ENCODE measurements around the gene GRIK3.

DNA sequence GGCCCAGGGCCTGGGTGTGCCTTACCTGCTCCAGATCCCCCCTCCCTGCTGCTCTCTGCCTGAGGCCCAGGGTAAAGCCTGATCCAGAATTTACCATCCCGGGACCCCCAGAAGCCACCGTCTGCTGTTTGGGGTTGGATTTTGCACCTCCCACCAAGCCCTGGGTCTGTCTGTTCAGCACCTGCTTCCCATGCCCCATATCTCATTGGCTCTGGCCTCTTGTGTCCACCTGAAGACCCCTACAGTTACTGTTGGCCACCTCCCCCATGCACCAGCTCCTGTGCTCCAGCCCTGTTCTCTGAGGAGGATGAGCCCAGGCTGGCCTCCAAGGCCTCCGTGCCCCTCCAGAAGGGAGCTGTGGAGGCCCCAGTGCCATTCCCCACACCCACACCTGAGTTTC is 113.9 kb downstream of the GRIK3 start:
- no peak for TF ChIP-seq EZH2 (IDR thresholded peaks at IDR 0.05; ENCODE audit: low read length, missing control alignments)
- TF ChIP-seq, protein P1, sequence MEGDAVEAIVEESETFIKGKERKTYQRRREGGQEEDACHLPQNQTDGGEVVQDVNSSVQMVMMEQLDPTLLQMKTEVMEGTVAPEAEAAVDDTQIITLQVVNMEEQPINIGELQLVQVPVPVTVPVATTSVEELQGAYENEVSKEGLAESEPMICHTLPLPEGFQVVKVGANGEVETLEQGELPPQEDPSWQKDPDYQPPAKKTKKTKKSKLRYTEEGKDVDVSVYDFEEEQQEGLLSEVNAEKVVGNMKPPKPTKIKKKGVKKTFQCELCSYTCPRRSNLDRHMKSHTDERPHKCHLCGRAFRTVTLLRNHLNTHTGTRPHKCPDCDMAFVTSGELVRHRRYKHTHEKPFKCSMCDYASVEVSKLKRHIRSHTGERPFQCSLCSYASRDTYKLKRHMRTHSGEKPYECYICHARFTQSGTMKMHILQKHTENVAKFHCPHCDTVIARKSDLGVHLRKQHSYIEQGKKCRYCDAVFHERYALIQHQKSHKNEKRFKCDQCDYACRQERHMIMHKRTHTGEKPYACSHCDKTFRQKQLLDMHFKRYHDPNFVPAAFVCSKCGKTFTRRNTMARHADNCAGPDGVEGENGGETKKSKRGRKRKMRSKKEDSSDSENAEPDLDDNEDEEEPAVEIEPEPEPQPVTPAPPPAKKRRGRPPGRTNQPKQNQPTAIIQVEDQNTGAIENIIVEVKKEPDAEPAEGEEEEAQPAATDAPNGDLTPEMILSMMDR (conservative IDR thresholded peaks at IDR 0.05 in 1 of 2, IDR thresholded peaks at IDR 0.05 in 1 of 2; ENCODE audit: low read depth in 1 of 2, low read length in 2 of 2) = no peak

Data from fibroblast of lung (primary cell).